ENCODE measurements around the gene SACS. TPM values are rescaled to one million over a fixed set of nuclear protein-coding genes. Genes with fewer than 3 reads are reported as not detected.

Gene SACS
- total RNA-seq, 4 donors from 2014 or later: 2.4 to 5.0 (median 3.9) TPM

DNA sequence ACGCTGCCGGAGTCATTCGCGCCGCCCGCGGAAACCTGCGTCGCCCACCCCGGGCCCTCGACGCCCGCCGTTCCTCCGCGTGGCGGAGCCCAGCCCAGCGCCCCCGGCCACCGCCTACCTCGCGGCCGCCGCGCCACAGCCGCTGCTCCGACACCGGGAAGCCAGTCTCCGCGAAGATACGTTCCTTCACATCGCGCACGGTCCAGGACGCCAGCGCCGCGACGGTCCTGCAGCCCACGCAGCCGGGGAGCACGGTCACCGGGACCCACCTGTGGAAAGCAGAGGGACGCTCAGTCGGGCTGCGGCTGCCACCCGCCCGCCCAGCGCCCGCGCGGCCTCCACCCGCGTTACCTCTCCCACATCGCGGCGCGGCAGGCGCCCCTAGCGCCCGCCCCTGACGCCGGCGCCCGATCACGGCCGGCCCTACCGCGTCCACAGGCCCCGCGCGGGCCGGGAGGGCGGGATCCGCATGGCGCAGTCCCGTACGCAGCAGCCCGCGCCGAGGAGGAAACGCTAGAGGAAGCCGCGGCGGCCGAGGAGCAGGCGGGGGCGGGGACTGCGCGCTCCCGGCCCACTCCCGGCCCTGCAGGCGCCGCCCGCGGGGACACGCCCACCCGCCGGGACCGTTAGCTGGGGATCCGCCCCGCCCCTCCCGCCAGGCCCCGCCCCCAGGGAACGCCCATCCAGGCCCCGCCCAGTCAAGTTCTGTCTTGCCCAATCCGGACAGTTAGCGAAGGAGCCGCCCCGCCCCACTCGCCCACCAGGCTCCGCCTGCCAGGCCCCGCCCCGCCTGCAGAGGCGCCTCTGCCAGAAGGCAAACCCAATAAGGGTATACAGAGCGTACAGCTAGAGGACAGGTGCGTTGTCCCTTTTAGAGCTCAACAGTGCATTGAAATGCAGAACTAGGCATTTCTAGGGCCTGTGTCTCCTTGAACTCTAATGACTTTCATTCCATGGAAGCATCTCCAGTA, 58.2 kb downstream of the SACS start:
- TF ChIP-seq, protein P1, sequence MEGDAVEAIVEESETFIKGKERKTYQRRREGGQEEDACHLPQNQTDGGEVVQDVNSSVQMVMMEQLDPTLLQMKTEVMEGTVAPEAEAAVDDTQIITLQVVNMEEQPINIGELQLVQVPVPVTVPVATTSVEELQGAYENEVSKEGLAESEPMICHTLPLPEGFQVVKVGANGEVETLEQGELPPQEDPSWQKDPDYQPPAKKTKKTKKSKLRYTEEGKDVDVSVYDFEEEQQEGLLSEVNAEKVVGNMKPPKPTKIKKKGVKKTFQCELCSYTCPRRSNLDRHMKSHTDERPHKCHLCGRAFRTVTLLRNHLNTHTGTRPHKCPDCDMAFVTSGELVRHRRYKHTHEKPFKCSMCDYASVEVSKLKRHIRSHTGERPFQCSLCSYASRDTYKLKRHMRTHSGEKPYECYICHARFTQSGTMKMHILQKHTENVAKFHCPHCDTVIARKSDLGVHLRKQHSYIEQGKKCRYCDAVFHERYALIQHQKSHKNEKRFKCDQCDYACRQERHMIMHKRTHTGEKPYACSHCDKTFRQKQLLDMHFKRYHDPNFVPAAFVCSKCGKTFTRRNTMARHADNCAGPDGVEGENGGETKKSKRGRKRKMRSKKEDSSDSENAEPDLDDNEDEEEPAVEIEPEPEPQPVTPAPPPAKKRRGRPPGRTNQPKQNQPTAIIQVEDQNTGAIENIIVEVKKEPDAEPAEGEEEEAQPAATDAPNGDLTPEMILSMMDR (IDR thresholded peaks at IDR 0.05): no peak
- peak in 1 of 2 donors; percentile 23 for TF ChIP-seq POLR2A (IDR thresholded peaks at IDR 0.05)
- peak; percentile 95 to 99 for DNase-seq (ENCODE audit: low spot score in 2 of 2)
- peak overlapping the region; percentile 82 for H3K4me3 ChIP-seq (ENCODE audit: low read depth, poor library complexity, severe bottlenecking)
- intact Hi-C loops (cut with DNase I; ENCODE audit: low total_unique reads): no loop called here
- WGBS, 2 donors: 1% methylated on average over 40 to 67 of the region's 117 CpGs

DNA sequence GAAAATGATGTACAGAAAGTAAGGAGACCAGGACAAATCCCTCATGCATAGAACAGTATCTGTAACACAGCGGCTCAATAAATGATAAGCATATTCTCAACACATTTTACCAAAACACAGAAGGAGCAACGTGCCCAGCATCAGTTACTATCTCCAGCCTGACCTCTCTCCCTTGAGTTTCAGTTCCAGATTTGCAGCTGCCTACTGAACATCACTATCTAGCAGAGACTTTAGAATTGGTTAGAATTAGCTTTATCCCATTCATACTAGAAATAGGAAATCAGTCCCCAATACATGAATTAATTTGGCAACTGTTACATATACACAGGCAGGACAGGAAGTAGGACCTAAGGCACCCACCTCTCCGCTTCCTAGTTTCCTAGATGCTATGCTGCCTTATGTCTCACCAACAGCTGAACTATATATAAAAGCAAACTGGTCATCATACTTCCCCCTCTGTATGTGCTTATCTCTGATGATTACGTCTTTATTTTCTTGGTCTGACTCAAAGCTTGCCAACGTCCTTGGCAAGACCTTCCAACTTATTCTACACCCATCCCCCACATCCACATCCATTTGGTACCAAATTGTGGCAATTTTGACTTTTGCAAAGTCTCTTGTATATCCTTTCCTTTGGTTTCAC, 61.1 kb downstream of the SACS start:
- intact Hi-C loops (cut with DNase I; ENCODE audit: low total_unique reads): no loop called here
- WGBS, 2 donors: 50% methylated on average over 5 of the region's 5 CpGs
- TF ChIP-seq, protein P1 (IDR thresholded peaks at IDR 0.05): no peak
- no peak for TF ChIP-seq POLR2A (IDR thresholded peaks at IDR 0.05)

DNA sequence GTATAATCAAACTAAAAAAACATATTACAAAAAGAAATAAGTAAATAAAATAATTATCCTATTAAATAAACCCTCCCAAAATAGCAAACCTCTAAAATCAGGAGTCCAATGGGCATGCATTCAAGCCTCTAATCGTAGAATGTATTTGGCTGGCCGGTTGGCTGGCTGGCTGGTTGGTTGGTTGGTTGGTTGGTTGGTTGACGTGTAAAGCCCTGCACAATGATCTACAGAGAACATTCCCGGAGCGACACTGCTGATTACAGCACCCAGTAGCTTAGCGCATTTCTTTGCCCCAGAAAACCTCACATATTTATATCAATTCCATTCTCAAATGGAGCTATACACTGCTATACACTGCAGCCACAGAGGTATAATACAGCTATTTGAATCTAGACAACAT, 65.6 kb downstream of the SACS start:
- intact Hi-C loops (cut with DNase I; ENCODE audit: low total_unique reads): no loop called here
- WGBS, 2 donors: 97 to 98% methylated on average over 6 of the region's 6 CpGs
- H3K4me3 ChIP-seq (ENCODE audit: low read depth, poor library complexity, severe bottlenecking): no peak overlapping the region
- DNase-seq (ENCODE audit: low spot score in 2 of 2): no peak
- TF ChIP-seq, protein P1 (IDR thresholded peaks at IDR 0.05): no peak
- TF ChIP-seq POLR2A (IDR thresholded peaks at IDR 0.05): no peak

More for the DNA sequence above, 61.1 kb downstream of the SACS start:
- H3K4me3 ChIP-seq (ENCODE audit: low read depth, poor library complexity, severe bottlenecking): no peak overlapping the region
- no peak for DNase-seq (ENCODE audit: low spot score in 2 of 2)

DNA sequence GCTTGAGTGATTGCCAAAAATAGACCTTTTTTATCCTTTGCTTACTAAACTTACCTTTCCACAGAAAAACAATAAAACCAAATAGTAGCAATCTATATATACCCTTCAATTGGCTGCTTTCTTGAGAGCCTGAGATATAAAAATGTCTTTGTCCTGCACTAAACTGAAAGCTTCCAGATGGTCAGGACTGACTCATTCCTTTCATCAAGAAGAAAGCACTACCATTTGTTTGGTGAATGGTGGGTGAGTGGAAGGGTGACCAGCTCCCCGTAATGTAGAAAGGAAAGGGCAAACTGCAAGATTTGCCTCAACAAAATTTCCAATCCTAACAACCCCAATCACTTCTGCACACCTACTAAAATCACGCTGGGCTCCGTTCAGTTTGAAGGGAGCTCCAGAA, 67.8 kb downstream of the SACS start:
- intact Hi-C loops (cut with DNase I; ENCODE audit: low total_unique reads): no loop called here
- 91 to 92% methylated on average over 3 of the region's 3 CpGs for WGBS, 2 donors
- TF ChIP-seq, protein P1 (IDR thresholded peaks at IDR 0.05): no peak
- TF ChIP-seq POLR2A (IDR thresholded peaks at IDR 0.05): no peak
- no peak for DNase-seq (ENCODE audit: low spot score in 2 of 2)
- H3K4me3 ChIP-seq (ENCODE audit: low read depth, poor library complexity, severe bottlenecking): no peak overlapping the region

DNA sequence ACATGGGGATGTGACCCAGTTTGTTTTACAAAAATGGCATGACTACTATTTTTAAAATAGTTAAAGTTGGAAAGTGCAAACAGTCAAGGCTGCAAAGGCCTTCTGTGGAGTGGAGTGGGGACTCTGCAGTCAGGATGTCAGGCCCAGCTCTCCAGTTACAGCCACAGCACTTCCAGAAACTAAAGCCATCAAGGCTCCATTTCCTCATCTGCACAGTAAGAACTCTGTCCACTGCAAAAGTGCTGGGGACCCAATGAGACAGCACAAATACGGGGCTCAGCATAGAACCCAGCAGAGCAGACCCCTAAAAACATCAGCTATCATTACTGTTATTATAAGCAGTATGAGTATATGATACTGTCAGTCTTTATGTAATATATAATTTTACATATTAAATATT, 73.6 kb downstream of the SACS start:
- DNase-seq (ENCODE audit: low spot score in 2 of 2): no peak
- 81 to 100% methylated on average over 1 of the region's 1 CpG for WGBS, 2 donors
- TF ChIP-seq, protein P1 (IDR thresholded peaks at IDR 0.05): no peak
- no peak for TF ChIP-seq POLR2A (IDR thresholded peaks at IDR 0.05)
- intact Hi-C loops (cut with DNase I; ENCODE audit: low total_unique reads): no loop called here
- no peak overlapping the region for H3K4me3 ChIP-seq (ENCODE audit: low read depth, poor library complexity, severe bottlenecking)
